IMR-90 (cell line): ENCODE results near the gene DTL. TPM values are rescaled to one million over a fixed set of nuclear protein-coding genes. Genes with fewer than 3 reads are reported as not detected.
A peak's percentile ranks its signal among the peaks of the same experiment; 100 is the strongest.

Source experiments
- ATAC-seq: fragments of 200-7000 bp; cut with Tn5 transposase; 2 replicates; pipeline ENCODE4 v1.9.1; 2020; ENCODE audit warnings: low read depth, mild to moderate bottlenecking, moderate library complexity
- BruUV-seq: library from RNA; stranded (reverse); fragments of 400-500 nt; replicated peaks from 2 replicates; lab custom pipeline; 2021; lab: Mats Ljungman, UMichigan
- CTCF ChIA-PET: fragments of 300-600 bp; formaldehyde crosslinking; extraction: SDS; loops from one replicate; lab custom pipeline; 2021; ENCODE audit warnings: antibody characterized with exemption; lab: Yijun Ruan, JAX
- POLR2A ChIA-PET: fragments of 300-600 bp; sonication (Branson Sonifier 250); formaldehyde crosslinking; loops from one replicate; lab custom pipeline; 2022; ENCODE audit warnings: antibody characterized with exemption; ENCODE audit not compliant: unreplicated experiment; lab: Charles Lee
- DNase-seq: peaks from one replicate; pipeline ENCODE4 v3.0.0; 2013
- H2AFZ ChIP-seq: replicated peaks from 2 replicates; pipeline ENCODE3; 2013; ENCODE audit warnings: low read length, mild to moderate bottlenecking; ENCODE audit not compliant: poor library complexity
- H2AK5ac ChIP-seq: 2 replicates; pipeline ENCODE4 v1.6.1; 2013; ENCODE audit warnings: low read depth, low read length, inconsistent platforms
- H2AK9ac ChIP-seq: replicated peaks from 2 replicates; pipeline ENCODE3; 2013; ENCODE audit warnings: mild to moderate bottlenecking, low read depth, low read length, moderate library complexity; ENCODE audit not compliant: poor library complexity
- H2BK120ac ChIP-seq: 2 replicates; pipeline ENCODE4 v1.6.1; 2013; ENCODE audit warnings: low read depth, low read length, inconsistent platforms
- H2BK15ac ChIP-seq: 3 replicates; pipeline ENCODE4 v1.6.1; 2013; ENCODE audit warnings: low read depth, low read length, inconsistent platforms
- H2BK20ac ChIP-seq: 2 replicates; pipeline ENCODE4 v1.6.1; 2013; ENCODE audit warnings: low read depth, mild to moderate bottlenecking, inconsistent platforms, low read length, moderate library complexity
- H2BK5ac ChIP-seq: 2 replicates; pipeline ENCODE4 v1.6.1; 2013; ENCODE audit warnings: mild to moderate bottlenecking, low read depth, low read length, inconsistent platforms; ENCODE audit not compliant: poor library complexity, severe bottlenecking
- H3K14ac ChIP-seq: replicated peaks from 2 replicates; pipeline ENCODE4 v1.6.1; 2013; ENCODE audit warnings: low read depth, low read length, inconsistent platforms
- H3K18ac ChIP-seq: 2 replicates; pipeline ENCODE4 v1.6.1; 2013; ENCODE audit warnings: low read depth, low read length, control low read depth
- H3K23ac ChIP-seq: 2 replicates; pipeline ENCODE4 v1.6.1; 2013; ENCODE audit warnings: low read depth, low read length, inconsistent platforms
- H3K27ac ChIP-seq: 2 replicates; pipeline ENCODE4 v1.5.1; 2013; ENCODE audit warnings: mild to moderate bottlenecking, control low read depth, low read length; ENCODE audit not compliant: insufficient read depth
- H3K27me3 ChIP-seq: 2 replicates; pipeline ENCODE4 v1.6.1; 2013; ENCODE audit warnings: low read length; ENCODE audit not compliant: control insufficient read depth, insufficient read depth
- H3K36me3 ChIP-seq: 2 replicates; pipeline ENCODE4 v1.6.1; 2013; ENCODE audit warnings: low read length, mixed read lengths; ENCODE audit not compliant: control insufficient read depth, insufficient read depth
- H3K4ac ChIP-seq: 2 replicates; pipeline ENCODE4 v1.6.1; 2013; ENCODE audit warnings: low read depth, low read length, inconsistent platforms
- H3K4me1 ChIP-seq: 2 replicates; pipeline ENCODE4 v1.6.1; 2013; ENCODE audit warnings: low read length, mixed read lengths; ENCODE audit not compliant: control insufficient read depth, insufficient read depth
- H3K4me2 ChIP-seq: 2 replicates; pipeline ENCODE4 v1.6.1; 2013; ENCODE audit warnings: low read depth, mild to moderate bottlenecking, control low read depth, low read length, moderate library complexity
- H3K4me3 ChIP-seq: 2 replicates; pipeline ENCODE4 v1.5.1; 2013; ENCODE audit warnings: low read depth, mild to moderate bottlenecking, control low read depth, low read length, moderate library complexity; ENCODE audit not compliant: insufficient read depth
- H3K56ac ChIP-seq: 2 replicates; pipeline ENCODE4 v1.6.1; 2013; ENCODE audit warnings: low read length, inconsistent platforms; ENCODE audit not compliant: insufficient read depth; ENCODE audit errors: extremely low read depth
- H3K79me1 ChIP-seq, 2 experiments: 2 replicates each; pipeline ENCODE4 v1.6.1; 2013; ENCODE audit warnings: low read length in 2 of 2, inconsistent platforms in 1 of 2, low read depth in 1 of 2
- H3K9ac ChIP-seq: 2 replicates; pipeline ENCODE4 v1.6.1; 2013; ENCODE audit warnings: low read depth, low read length, control low read depth
- H3K9me1 ChIP-seq: 2 replicates; pipeline ENCODE4 v1.6.1; 2013; ENCODE audit warnings: low read length, inconsistent platforms; ENCODE audit not compliant: insufficient read depth
- H3K9me3 ChIP-seq: 2 replicates; pipeline ENCODE4 v1.6.1; 2013; ENCODE audit warnings: low read length; ENCODE audit not compliant: control insufficient read depth, insufficient read depth
- H4K20me1 ChIP-seq: 2 replicates; pipeline ENCODE4 v1.6.1; 2013; ENCODE audit warnings: low read length, inconsistent platforms; ENCODE audit not compliant: insufficient read depth
- H4K5ac ChIP-seq: 2 replicates; pipeline ENCODE4 v1.6.1; 2013; ENCODE audit warnings: mild to moderate bottlenecking, low read depth, low read length, control low read depth
- H4K8ac ChIP-seq, 2 experiments: 2 replicates each; pipeline ENCODE4 v1.6.1; 2013; ENCODE audit warnings: low read depth in 2 of 2, low read length in 2 of 2, control low read depth in 1 of 2, inconsistent platforms in 1 of 2
- H4K91ac ChIP-seq: 2 replicates; pipeline ENCODE4 v1.6.1; 2013; ENCODE audit warnings: low read depth, low read length, inconsistent platforms; ENCODE audit not compliant: insufficient read depth
- BHLHE40 ChIP-seq: fragments of 150-350 bp; IDR thresholded peaks from 2 replicates; pipeline ENCODE4 v1.6.1; 2016; ENCODE audit warnings: mild to moderate bottlenecking, low read depth, low read length
- CEBPB ChIP-seq: IDR thresholded peaks from 2 replicates; pipeline ENCODE4 v1.6.1; 2012; ENCODE audit warnings: low read depth, low read length, improper control_type of control experiment
- CHD1 ChIP-seq: IDR thresholded peaks from 2 replicates; pipeline ENCODE4 v1.6.1; 2012; ENCODE audit warnings: low read depth, low read length, improper control_type of control experiment
- CTCF ChIP-seq: conservative IDR thresholded peaks from 2 replicates; pipeline ENCODE4 v1.5.1; 2012; ENCODE audit warnings: mild to moderate bottlenecking, low read depth, low read length, improper control_type of control experiment
- ELK1 ChIP-seq: fragments of 150-350 bp; IDR thresholded peaks from 2 replicates; pipeline ENCODE4 v1.6.1; 2016; ENCODE audit warnings: low read depth, mild to moderate bottlenecking, low read length, moderate library complexity, borderline replicate concordance
- FOS ChIP-seq: fragments of 150-350 bp; IDR thresholded peaks from 2 replicates; pipeline ENCODE4 v1.6.1; 2016; ENCODE audit warnings: low read depth, low read length
- MAFK ChIP-seq: IDR thresholded peaks from 2 replicates; pipeline ENCODE4 v1.6.1; 2012; ENCODE audit warnings: low read depth, low read length, improper control_type of control experiment
- MAZ ChIP-seq: IDR thresholded peaks from 2 replicates; pipeline ENCODE4 v1.6.1; 2012; ENCODE audit warnings: low read depth, mild to moderate bottlenecking, low read length, improper control_type of control experiment, moderate library complexity, borderline replicate concordance
- MXI1 ChIP-seq: IDR thresholded peaks from 2 replicates; pipeline ENCODE4 v1.6.1; 2012; ENCODE audit warnings: low read depth, mild to moderate bottlenecking, low read length, moderate library complexity, borderline replicate concordance
- NFE2L2 ChIP-seq: fragments of 150-350 bp; IDR thresholded peaks from 2 replicates; pipeline ENCODE4 v1.6.1; 2016; ENCODE audit warnings: low read depth, mild to moderate bottlenecking, low read length
- POLR2A ChIP-seq: IDR thresholded peaks from 2 replicates; pipeline ENCODE4 v1.6.1; 2012; ENCODE audit warnings: mild to moderate bottlenecking, low read depth, low read length
- RAD21 ChIP-seq: IDR thresholded peaks from 2 replicates; pipeline ENCODE4 v1.6.1; 2012; ENCODE audit warnings: low read length, improper control_type of control experiment
- RCOR1 ChIP-seq: IDR thresholded peaks from 2 replicates; pipeline ENCODE4 v1.6.1; 2012; ENCODE audit warnings: mild to moderate bottlenecking, low read length, improper control_type of control experiment; ENCODE audit not compliant: insufficient replicate concordance
- RFX5 ChIP-seq: IDR thresholded peaks from 2 replicates; pipeline ENCODE4 v1.8.0; 2012; ENCODE audit warnings: low read depth, mild to moderate bottlenecking, low read length, moderate library complexity
- SMC3 ChIP-seq: fragments of 150-350 bp; IDR thresholded peaks from 2 replicates; pipeline ENCODE4 v1.6.1; 2016; ENCODE audit warnings: low read depth, mild to moderate bottlenecking, antibody characterized with exemption, low read length, moderate library complexity
- USF2 ChIP-seq: fragments of 150-350 bp; IDR thresholded peaks from 2 replicates; pipeline ENCODE4 v1.6.1; 2017; ENCODE audit warnings: mild to moderate bottlenecking, antibody characterized with exemption, low read length, low read depth
- WGBS, 2 experiments: methylation state at CpG; one replicate each; pipeline versions ENCODE4 v1.1.5 to v1.1.7; 2013; ENCODE audit warnings: missing lambda C conversion rate in 2 of 2; ENCODE audit not compliant: insufficient read length in 1 of 2; ENCODE audit errors: extremely low coverage in 2 of 2; 5-methylcytosine and 5-hydroxymethylcytosine counted together
- dilution Hi-C: fragments of 300-500 bp; cut with HindIII; formaldehyde crosslinking; loops from one replicate; pipeline ENCODE4 v1.14.3; 2018; ENCODE audit warnings: low sequenced_read_pairs; ENCODE audit not compliant: unreplicated experiment
- in situ Hi-C: fragments of 300-500 bp; cut with MboI; formaldehyde crosslinking; loops from 3 replicates; pipeline ENCODE4 v1.14.3; 2019; ENCODE audit warnings: low sequenced_read_pairs, inconsistent platforms, mixed read lengths
- intact Hi-C: fragments of 100-400 bp; cut with micrococcal nuclease; formaldehyde crosslinking; loops from 2 replicates; pipeline ENCODE4 v1.10.0; 2022
- polyA plus RNA-seq, 3 experiments: library from polyadenylated mRNA; depleted of rRNA; stranded (reverse); fragments of >200 nt; gene quantifications; 2 replicates each; pipeline ENCODE4 v1.2.3, GENCODE V29; 2012; ENCODE audit warnings: low replicate concordance in 1 of 3
- total RNA-seq: library from RNA; depleted of rRNA; stranded (reverse); fragments of >200 nt; gene quantifications from 2 replicates; pipeline ENCODE4 v1.2.3, GENCODE V29; 2012

Gene DTL
- total and polyA plus RNA-seq, 2 of the 4 experiments (the other 2 are of a cell fraction), result 11.8 to 19.9 TPM

DNA sequence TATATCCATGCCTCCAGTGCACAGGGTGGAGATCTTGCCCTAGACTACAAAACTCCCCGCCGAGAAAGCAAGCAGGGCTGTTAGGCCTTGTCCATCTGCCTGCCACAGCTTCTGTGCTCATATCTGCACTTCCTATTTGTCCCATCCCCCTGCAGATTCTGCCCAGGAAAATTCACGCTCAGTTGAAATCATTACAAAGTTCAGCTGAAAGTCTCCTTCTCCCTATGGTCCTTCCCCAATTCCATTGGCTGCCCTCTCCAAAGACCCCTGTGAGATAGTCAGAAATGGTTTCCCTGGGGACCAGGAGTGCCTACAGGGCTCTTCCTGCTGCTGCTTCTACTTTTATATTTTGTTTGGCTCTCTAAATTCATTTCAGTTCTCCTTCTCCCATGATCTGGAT lies 63.2 kb downstream of the DTL start:
- in situ Hi-C loops (no loop called here), dilution Hi-C loops (no loop called here), intact Hi-C loops (no loop called here)
- peaks cover 1% of the 10 kb centered on the region; the same call in 1 of the 2 replicates for H3K36me3 ChIP-seq
- H4K91ac ChIP-seq, result no peak overlapping the region
- no peak overlapping the region for H3K23ac ChIP-seq
- H3K4me3 ChIP-seq, result no peak overlapping the region
- no peak overlapping the region for H3K56ac ChIP-seq
- no peaks in the 10 kb centered on the region for H3K9me3 ChIP-seq
- no peak overlapping the region for H2BK15ac ChIP-seq
- no peak overlapping the region for H2AK5ac ChIP-seq
- H4K20me1 ChIP-seq, result no peaks in the 10 kb centered on the region
- ChIA-PET CTCF (no interaction called here), POLR2A (no interaction called here)
- no peak overlapping the region for H3K9ac ChIP-seq
- H3K9me1 ChIP-seq, result peaks cover 8% of the 10 kb centered on the region
- no peak overlapping the region for H3K14ac ChIP-seq
- no peaks in the 10 kb centered on the region for H3K4me1 ChIP-seq
- H3K27ac ChIP-seq, result no peak overlapping the region
- BruUV-seq, result no TSS peak
- H3K18ac ChIP-seq, result no peak overlapping the region
- H2BK5ac ChIP-seq, result no peak overlapping the region
- peaks cover 15 to 21% of the 10 kb centered on the region in 2 experiments for H3K79me1 ChIP-seq
- TF ChIP-seq RAD21 (no peak), BHLHE40 (no peak), FOS (no peak), ELK1 (no peak), MAFK (no peak), NFE2L2 (no peak), SMC3 (no peak), MAZ (no peak), MXI1 (no peak), RFX5 (no peak), USF2 (no peak), CTCF (no peak), CHD1 (no peak), RCOR1 (no peak), POLR2A (no peak), CEBPB (no peak)
- H4K5ac ChIP-seq, result no peak overlapping the region
- whole genome bisulfite sequencing, 2 experiments, result 100% methylated on average over 2 of the region's 3 CpGs; no CpG with 5 or more reads in 1 of the 2 experiments
- no peak overlapping the region for H3K4me2 ChIP-seq
- no peak overlapping the region for H2BK20ac ChIP-seq
- H3K27me3 ChIP-seq, result no peaks in the 10 kb centered on the region
- H2AK9ac ChIP-seq, result no peak overlapping the region
- no peak overlapping the region for H3K4ac ChIP-seq
- H2BK120ac ChIP-seq, result no peak overlapping the region
- H2AFZ ChIP-seq, result no peak overlapping the region
- H4K8ac ChIP-seq, result peak overlapping the region in 1 of 2 experiments; percentile 29; a peak in 1 of 4 replicates
- no peak for ATAC-seq
- DNase-seq, result no peak
